GM19025 (cell line): ENCODE results near the gene FBXO8.
A peak's percentile ranks its signal among the peaks of the same experiment; 100 is the strongest.
"Not testable (repeated sequence)": the region's sequence is repeated elsewhere in the genome, so short reads cannot be mapped to it uniquely, and the experiment has no call there.

Experiments
- ATAC-seq: cut with Tn5 transposase; IDR thresholded peaks from one replicate; pipeline ENCODE4 v1.9.1; 2021; ENCODE audit warnings: mild to moderate bottlenecking, low read depth, moderate library complexity; ENCODE audit not compliant: unreplicated experiment

Gene FBXO8

GRCh38 chr4:174284487-174284886, 1.0 kb upstream of the FBXO8 start:
- no peak for ATAC-seq

- peak; percentile 98 for ATAC-seq
These were observed 496 bp downstream of the FBXO8 start for GRCh38 chr4:174282836-174283506.

- no peak for ATAC-seq
These were observed 1.6 kb downstream of the FBXO8 start for GRCh38 chr4:174281901-174282300.

GRCh38 chr4:174281182-174281737, 2.2 kb downstream of the FBXO8 start:
- ATAC-seq = no peak

GRCh38 chr4:174279433-174280155, 3.9 kb downstream of the FBXO8 start:
- no peak for ATAC-seq

- no peak for ATAC-seq
These were observed 5.0 kb downstream of the FBXO8 start for GRCh38 chr4:174278467-174278866.

GRCh38 chr4:174277433-174277832, 6.0 kb downstream of the FBXO8 start:
- ATAC-seq = no peak

- no peak for ATAC-seq
These were observed 8.4 kb downstream of the FBXO8 start for GRCh38 chr4:174275101-174275500.

GRCh38 chr4:174274436-174274835, 9.0 kb downstream of the FBXO8 start:
- ATAC-seq = no peak

GRCh38 chr4:174273930-174274329, 9.5 kb downstream of the FBXO8 start:
- no peak for ATAC-seq

- ATAC-seq = no peak
These were observed 17.1 kb downstream of the FBXO8 start for GRCh38 chr4:174266416-174266815.

GRCh38 chr4:174265916-174266315, 17.6 kb downstream of the FBXO8 start:
- no peak for ATAC-seq

GRCh38 chr4:174263445-174263736, 20.1 kb downstream of the FBXO8 start:
- ATAC-seq = no peak

GRCh38 chr4:174262624-174263444, 20.6 kb downstream of the FBXO8 start:
- ATAC-seq = no peak

- not testable (repeated sequence) for ATAC-seq
These were observed 22.0 kb downstream of the FBXO8 start for GRCh38 chr4:174261432-174261831.

GRCh38 chr4:174260099-174260498, 23.4 kb downstream of the FBXO8 start:
- ATAC-seq = peak; percentile 64

GRCh38 chr4:174259580-174259979, 23.9 kb downstream of the FBXO8 start:
- ATAC-seq = no peak

- no peak for ATAC-seq
These were observed 27.2 kb downstream of the FBXO8 start for GRCh38 chr4:174256277-174256713.

- no peak for ATAC-seq
These were observed 27.7 kb downstream of the FBXO8 start for GRCh38 chr4:174255786-174256185.

- ATAC-seq = no peak
These were observed 28.1 kb downstream of the FBXO8 start for GRCh38 chr4:174255374-174255773.

GRCh38 chr4:174254613-174255012, 28.9 kb downstream of the FBXO8 start:
- ATAC-seq = no peak
